ENCODE results near the gene EXOC6B. TPM values are rescaled to one million over a fixed set of nuclear protein-coding genes. Genes with fewer than 3 reads are reported as not detected.

Gene EXOC6B
- total RNA-seq, 1 donor from 2014 or later = 32.2 TPM

- TF ChIP-seq CTCF (IDR thresholded peaks at IDR 0.05) = no peak
- no peaks in the 10 kb centered on the region for H3K9me3 Mint-ChIP-seq (ENCODE audit: low read depth)
- H3K27ac Mint-ChIP-seq (ENCODE audit: unreplicated experiment) = no peak overlapping the region
- no peak for DNase-seq (ENCODE audit: low spot score)
- H3K4me1 Mint-ChIP-seq (ENCODE audit: low read depth) = peaks cover 18% of the 10 kb centered on the region
- H3K36me3 Mint-ChIP-seq (ENCODE audit: low read depth) = no peaks in the 10 kb centered on the region
- no peaks in the 10 kb centered on the region for H3K27me3 Mint-ChIP-seq (ENCODE audit: low read depth)
- H3K4me3 Mint-ChIP-seq (ENCODE audit: unreplicated experiment) = no peak overlapping the region
Observed at GRCh38 chr2:72274380-72274797, 551.4 kb downstream of the EXOC6B start.

GRCh38 chr2:72273384-72273783 is 552.4 kb downstream of the EXOC6B start:
- Mint-ChIP-seq H3K9me3 (ENCODE audit: low read depth) (no peaks in the 10 kb centered on the region), H3K4me1 (ENCODE audit: low read depth) (peaks cover 17% of the 10 kb centered on the region), H3K36me3 (ENCODE audit: low read depth) (peaks cover 1% of the 10 kb centered on the region), H3K4me3 (ENCODE audit: unreplicated experiment) (no peak overlapping the region), H3K27ac (ENCODE audit: unreplicated experiment) (no peak overlapping the region), H3K27me3 (ENCODE audit: low read depth) (no peaks in the 10 kb centered on the region)
- DNase-seq (ENCODE audit: low spot score) = no peak
- no peak for TF ChIP-seq CTCF (IDR thresholded peaks at IDR 0.05)

- peaks cover 1% of the 10 kb centered on the region for H3K36me3 Mint-ChIP-seq (ENCODE audit: low read depth)
- no peak overlapping the region for H3K27ac Mint-ChIP-seq (ENCODE audit: unreplicated experiment)
- DNase-seq (ENCODE audit: low spot score) = no peak
- H3K9me3 Mint-ChIP-seq (ENCODE audit: low read depth) = no peaks in the 10 kb centered on the region
- H3K4me3 Mint-ChIP-seq (ENCODE audit: unreplicated experiment) = no peak overlapping the region
- TF ChIP-seq CTCF (IDR thresholded peaks at IDR 0.05) = no peak
- H3K4me1 Mint-ChIP-seq (ENCODE audit: low read depth) = peaks cover 8% of the 10 kb centered on the region
- no peaks in the 10 kb centered on the region for H3K27me3 Mint-ChIP-seq (ENCODE audit: low read depth)
Observed at GRCh38 chr2:72271766-72272641, 553.8 kb downstream of the EXOC6B start.

GRCh38 chr2:72271276-72271614 is 554.6 kb downstream of the EXOC6B start:
- TF ChIP-seq CTCF (IDR thresholded peaks at IDR 0.05) = no peak
- Mint-ChIP-seq H3K27me3 (ENCODE audit: low read depth) (no peaks in the 10 kb centered on the region), H3K9me3 (ENCODE audit: low read depth) (no peaks in the 10 kb centered on the region), H3K36me3 (ENCODE audit: low read depth) (peaks cover 1% of the 10 kb centered on the region), H3K27ac (ENCODE audit: unreplicated experiment) (no peak overlapping the region), H3K4me3 (ENCODE audit: unreplicated experiment) (no peak overlapping the region), H3K4me1 (ENCODE audit: low read depth) (peaks cover 3% of the 10 kb centered on the region)
- no peak for DNase-seq (ENCODE audit: low spot score)

- Mint-ChIP-seq H3K4me1 (ENCODE audit: low read depth) (no peaks in the 10 kb centered on the region), H3K36me3 (ENCODE audit: low read depth) (peaks cover 1% of the 10 kb centered on the region), H3K27me3 (ENCODE audit: low read depth) (no peaks in the 10 kb centered on the region), H3K9me3 (ENCODE audit: low read depth) (no peaks in the 10 kb centered on the region), H3K4me3 (ENCODE audit: unreplicated experiment) (no peak overlapping the region), H3K27ac (ENCODE audit: unreplicated experiment) (no peak overlapping the region)
- no peak for TF ChIP-seq CTCF (IDR thresholded peaks at IDR 0.05)
- DNase-seq (ENCODE audit: low spot score) = no peak
Observed at GRCh38 chr2:72270556-72271275, 555.1 kb downstream of the EXOC6B start.

All from chondrocyte (in vitro differentiated cells).